SH-SY5Y (cell line): Measurements from ENCODE around the gene FBLN2.

Source experiments
- GATA2 ChIP-seq: IDR thresholded peaks from 2 replicates; pipeline ENCODE4 v1.6.1; 2011; ENCODE audit warnings: mild to moderate bottlenecking, low read depth, low read length
- GATA3 ChIP-seq: IDR thresholded peaks from 2 replicates; pipeline ENCODE4 v1.6.1; 2011; ENCODE audit warnings: low read depth, mild to moderate bottlenecking, low read length, moderate library complexity

Gene FBLN2

DNA sequence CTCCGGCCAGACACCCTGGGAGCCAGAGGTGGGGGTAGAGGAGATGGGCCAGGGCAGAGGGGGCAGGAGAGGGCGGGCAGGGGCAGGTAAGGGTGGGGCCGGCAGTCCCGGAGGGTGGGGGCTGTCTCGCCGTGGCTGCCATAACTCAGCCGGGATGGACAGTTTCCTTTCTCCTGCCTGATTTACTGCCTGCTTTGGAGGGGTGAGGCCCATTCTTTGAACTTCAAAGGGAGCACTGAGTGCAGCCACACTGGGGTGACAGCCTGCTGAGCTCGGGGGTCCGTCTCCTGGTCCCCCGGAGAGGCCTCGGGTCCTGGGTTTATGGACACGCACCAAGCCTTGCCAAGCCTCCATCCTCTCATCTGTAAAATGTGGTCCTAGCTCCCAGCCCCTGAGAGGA is 135.4 kb downstream of the FBLN2 start:
- TF ChIP-seq GATA3: no peak
- no peak for TF ChIP-seq GATA2

DNA sequence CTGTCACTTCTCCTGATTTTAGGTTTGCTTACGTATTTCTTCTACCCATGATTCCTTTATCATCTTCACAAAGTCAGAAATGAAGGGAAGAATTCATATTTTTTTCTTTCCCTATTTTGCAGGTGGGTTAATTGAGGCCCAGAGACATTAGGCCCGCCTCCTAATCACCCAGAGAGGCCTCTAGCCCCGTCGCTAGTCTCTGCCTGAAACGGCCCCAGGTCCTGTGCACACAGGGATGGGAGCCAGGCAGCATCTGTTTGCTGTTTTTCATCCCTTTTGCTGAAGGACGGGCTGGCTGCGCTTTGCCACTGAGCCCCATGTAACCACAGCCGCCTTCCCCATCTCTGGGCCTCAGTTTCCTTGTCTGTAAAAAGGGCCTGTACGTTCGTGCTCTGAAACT is 135.9 kb downstream of the FBLN2 start:
- TF ChIP-seq GATA3 (no peak), GATA2 (no peak)

DNA sequence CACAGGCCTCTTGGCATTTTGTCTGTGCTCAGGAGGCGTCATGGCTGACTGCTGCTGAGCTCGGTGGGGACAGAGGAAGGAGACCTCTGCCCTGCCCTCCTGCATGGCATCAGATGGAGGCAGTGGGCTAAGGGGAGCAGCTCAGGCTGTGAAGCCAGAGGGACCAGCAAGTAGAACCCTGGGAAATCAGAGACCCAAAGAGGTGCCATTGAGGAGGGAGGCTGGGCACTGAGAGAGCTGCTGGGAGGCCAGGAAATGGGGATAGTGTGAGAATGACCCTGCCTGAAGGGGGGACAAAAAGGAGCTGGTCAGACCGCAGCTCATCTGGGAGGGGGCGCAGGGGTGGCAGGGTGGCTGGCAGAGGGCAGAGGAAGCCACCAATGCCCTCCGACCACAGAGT is 136.8 kb downstream of the FBLN2 start:
- TF ChIP-seq GATA3 (no peak), GATA2 (no peak)

DNA sequence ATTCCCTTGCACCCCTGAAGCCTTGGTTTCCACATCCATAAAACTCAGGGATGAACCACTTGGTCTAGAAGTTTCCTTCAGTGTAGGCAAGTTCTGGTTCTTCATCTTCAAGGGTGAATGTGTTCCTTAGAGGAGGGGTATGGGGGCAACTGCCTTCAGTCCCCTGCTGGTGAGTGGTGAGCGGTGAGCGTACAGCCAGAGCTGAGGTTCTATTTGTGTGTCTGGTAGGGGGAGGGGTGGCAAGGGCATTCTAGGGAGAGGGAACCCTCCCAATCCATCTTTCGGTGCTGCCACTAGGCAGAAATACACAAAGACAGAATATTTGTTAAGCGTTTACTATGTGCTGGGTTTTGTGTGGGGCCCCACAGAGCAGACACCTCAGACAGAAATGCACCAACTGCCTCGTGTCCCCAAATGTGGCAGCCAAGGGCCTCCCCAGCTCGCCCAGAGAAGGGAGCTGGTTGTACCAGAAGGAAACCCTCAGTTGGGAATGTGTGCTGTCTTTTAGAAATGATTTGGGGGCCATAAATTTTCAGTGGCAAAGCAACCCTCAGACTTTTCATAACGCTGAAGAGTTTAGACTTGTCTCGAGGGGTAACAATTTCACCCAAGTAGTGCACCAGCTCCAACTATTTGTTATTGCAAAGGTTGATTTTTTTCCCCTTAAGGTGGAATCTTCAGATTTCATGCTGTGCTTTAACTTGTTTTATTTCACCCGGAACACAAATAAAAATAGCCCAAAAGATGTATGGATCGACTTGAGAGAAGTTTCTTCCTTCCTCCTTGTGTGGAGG is 137.6 kb downstream of the FBLN2 start:
- no peak for TF ChIP-seq GATA3
- TF ChIP-seq GATA2: no peak

DNA sequence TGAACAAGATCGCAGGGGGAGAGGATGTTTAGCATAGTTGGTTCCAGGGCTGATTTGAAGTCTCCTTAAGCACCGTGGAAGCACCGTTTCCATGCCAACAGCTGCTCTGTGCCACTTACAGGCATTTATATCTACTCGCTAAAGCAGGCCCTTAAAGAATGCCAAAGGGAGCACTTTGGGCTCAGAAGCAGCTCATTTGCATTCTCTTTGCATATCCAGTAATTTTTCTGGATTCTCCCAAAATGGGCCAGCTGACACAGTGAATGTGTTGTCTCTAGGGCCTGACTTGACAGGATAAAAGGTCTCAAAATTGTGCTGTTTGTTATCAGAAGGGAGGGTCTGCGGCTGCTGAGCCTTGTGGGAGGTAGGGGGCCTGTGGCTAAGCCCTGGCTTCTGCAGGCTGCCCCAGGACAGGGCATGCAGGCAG is 138.6 kb downstream of the FBLN2 start:
- TF ChIP-seq GATA3: no peak
- TF ChIP-seq GATA2: no peak
